Activated gamma-delta T cell (primary cell): Measurements from ENCODE around the gene DCC.

ENCODE experiments used
- DNase-seq: peaks from one replicate; lab custom pipeline; 2025; lab: John Stamatoyannopoulos, UW

DCC gene

DNA sequence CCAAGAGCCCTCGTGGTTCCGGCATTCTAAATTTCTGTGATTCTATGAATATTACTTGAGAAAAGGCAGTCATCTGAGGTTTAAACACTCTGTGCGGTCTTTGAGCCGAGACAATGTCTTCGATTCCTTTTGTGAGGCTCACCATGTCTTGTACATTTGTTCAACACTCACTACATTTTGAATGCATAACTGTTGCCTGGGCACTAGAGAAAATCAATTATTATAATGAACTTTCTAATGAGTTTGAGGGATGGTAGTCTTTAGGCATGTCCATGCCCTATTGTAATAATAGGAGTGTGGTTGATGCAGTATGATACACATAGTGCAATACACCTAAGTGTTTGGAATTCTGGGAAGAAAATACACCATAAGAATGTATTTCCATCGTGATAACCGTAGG is 1181.1 kb downstream of the DCC start:
- DNase-seq: no peak

DNA sequence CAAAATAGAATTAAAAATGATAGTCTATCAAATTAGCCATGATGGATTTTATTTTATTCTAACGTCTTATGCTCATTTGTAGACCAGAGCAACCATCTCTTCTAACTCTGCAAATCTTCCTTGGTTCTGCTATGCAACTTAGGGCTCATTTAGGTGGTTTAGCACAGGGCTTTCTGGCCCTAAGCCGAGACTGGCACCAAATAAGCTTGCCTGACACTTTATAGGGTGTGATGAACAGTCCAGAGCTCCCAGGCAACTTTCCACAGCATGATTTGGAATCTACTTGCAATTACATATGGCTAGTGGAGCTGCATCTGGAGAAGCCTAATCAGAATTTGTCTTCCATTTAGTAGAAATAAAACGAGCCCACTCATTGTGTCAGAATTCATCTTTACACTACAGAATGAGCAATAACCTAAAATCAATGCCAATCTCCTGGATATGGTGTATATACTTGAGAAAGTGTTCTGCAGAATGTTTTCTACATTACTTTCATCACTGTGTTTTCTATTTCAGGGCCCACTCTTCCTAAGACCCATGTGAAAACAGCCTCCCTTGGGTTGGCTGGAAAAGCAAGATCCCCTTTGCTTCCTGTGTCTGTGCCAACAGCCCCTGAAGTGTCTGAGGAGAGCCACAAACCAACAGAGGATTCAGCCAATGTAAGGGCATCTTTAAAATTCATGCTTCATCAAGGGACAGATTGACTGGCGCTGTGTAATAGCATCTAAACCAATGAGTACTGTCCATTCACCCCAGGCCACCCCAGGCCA is 1186.3 kb downstream of the DCC start:
- DNase-seq: no peak

DNA sequence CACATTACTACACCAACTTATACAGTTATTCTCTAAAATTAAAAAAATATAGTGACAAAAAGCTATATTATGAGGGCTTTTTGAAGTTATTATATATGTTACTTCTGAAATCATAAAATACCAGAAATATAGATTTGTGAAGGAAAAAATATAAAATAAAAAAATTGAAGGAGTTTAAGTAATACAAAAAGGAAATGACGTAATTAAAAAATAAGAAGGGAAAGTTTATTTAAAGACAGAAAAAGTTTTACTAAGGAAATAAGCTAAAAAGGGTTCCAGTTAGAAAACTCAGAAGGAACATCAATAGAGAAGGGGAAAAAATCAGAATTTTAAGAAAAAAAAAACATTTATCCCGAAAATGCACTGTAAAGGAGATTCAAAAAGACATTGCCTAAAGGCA is 1187.4 kb downstream of the DCC start:
- no peak for DNase-seq

DNA sequence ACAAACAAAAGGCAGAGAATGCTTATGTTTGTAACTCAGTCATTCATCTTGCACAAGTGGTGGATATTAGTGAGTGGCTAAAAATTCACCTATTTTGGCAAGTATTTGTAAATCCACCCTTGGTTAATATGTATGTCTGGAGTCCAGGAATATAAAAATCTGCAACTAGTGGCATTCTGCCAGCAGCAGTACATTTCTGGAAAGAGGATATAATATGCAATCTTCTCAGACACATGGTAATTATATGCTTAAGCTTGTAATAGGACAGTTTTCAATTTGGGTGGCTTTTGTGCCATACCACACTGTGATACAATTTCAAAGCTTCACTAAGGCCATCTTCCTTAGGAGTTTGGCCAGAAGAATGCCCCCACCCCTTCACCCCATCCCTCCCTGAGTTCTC is 1191.2 kb downstream of the DCC start:
- DNase-seq: no peak

DNA sequence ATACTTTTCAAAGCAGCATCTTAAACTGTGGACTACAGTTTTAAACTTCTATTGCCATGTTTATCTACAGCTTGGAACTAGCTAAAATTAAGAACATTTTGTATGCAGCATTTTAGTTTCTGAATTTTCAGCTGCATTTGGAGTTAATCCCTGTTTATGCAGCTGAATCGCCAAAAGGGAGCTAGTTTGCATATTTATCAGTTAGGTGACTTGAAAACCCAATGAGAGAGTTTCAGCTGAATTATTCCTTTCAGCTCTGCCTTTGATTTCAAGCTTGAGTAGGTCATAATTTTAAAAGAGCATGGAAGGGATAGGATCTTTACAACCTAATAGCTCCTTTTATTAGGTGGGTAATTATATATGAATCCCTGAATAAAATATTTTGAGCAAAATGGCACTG is 1191.9 kb downstream of the DCC start:
- no peak for DNase-seq

DNA sequence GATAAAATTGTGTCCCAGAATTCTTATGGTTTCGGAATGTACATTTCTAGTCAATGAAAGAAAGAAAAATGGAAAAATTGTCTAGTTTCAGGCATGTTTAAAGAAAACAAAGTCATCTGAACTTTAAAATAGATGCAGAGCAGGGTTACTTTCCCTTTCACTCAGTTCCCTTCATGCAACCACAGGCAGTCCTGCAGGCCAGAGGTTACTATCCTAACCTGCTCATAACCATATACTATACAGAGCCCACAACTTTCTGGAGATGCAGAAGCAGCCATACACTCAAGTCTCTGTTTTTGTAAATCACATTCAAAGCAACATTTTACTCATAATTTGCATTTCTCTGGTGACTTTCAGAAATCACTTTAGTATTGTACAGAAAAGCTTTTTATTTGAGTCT is 1194.2 kb downstream of the DCC start:
- no peak for DNase-seq

DNA sequence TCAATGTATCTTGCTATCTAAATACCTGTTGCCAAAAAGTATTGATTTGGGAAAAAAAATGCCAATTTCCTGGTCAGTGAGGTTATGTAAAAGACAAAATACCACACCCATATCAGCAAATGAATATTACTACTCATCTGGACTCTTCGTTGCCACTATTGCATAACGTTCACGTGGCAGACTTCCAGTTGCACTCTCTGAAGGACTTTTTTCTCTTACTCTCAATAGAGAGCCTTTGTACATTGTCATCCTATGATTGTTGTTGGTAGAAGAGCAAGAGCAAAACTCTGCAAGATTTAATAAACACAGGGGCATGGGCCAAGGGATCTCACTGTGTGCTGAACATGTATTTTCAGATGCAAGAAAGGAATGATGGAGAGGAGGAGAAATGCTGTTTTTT is 1194.7 kb downstream of the DCC start:
- DNase-seq: no peak

DNA sequence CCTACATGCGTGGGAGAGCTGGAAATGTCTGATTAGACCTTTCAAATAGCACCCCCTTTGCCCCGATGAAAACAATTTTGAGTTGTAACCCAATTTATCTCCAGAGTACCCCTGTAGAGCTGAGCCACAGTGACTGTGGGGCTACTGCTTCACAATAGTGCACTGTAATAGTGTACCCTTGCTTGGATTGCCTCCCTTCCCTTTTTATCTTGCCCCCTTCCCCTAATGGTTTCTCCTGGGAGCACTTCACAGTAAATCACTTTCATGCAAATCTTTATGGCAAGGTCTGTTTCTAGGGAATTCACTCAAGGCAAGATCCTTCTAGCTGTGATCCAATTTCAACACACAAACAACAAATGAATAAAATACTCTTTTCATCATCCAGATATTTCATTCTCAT is 1196.9 kb downstream of the DCC start:
- no peak for DNase-seq

DNA sequence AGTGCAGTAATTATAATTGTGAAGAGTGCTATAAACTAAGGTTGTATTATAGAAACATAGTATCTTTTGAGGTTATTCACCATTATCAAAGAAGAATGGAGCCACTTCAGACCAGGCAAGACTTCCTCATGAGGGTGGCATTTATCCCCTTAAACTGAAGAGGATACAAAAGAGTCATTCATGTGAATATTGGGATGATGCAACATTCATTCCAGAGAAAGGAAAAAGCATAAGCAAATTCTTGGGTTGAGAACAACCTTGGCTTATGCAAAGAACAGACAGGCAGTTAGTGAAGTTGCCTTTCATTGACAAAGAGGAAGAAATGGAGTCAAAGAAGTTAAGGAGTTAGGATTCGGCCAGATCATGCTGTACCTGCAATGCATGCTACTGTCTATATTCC is 1201.9 kb downstream of the DCC start:
- no peak for DNase-seq

DNA sequence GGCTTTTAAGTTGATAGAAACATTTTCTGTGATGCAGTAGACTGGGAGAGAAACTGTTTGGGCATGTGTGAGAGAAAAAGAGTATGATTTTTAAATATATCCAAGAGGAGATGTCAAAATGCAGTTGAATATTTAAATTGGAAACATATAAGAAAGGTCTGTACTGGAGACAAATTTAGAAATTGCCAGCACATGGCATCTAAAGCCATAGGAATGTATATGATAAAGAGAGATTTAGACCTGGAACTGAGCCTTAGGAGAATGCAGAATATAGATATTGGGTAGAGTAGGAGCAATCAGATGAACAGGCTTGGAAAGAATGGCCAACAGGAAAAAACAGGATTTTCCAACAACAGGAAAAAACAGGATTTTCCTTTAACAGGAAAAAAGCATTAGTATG is 1203.7 kb downstream of the DCC start:
- no peak for DNase-seq

DNA sequence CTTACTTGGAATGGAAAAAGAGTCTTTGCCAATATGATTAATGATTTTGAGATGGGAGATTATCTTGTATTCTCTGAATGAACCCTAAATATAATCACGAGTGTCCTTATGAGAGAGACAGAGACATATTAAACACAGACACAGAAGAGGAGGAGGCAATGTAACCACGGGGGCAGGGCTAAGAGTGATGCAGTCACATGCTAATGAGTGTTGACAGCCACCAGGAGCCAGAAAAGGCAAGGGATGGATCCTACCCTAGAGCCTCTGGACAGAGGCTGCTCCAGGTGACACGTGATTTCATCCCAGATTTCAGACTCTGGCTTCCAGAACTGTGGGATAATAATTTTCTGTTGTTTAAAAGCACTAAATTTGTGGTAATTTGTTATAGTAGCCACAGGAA is 1204.9 kb downstream of the DCC start:
- DNase-seq: no peak

DNA sequence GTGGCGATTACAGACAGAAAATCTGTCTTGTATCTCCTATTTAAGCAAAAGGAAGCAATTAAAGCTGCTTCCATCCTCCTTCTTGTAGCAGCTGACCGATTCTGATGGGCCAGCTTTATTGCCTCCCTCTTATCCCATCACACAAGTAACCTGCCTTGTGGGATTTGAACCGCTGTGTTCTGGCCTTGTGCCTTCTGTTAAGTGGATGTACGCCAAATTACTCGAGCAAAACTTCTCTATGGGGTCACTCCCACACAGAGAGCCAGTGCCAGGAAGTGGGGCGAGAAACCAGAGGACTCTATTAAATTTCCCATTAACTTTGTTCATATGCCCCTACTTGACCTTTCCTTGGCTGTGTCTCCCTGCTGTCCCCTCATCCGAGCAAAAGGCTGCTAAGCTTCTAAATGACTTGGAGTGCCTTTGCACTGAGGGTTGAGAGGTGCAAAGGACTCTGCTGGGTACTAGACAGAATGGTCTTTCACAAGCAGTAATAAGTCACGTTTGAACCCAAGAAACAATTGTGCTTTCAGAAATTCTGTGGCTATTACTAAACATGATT is 1212.0 kb downstream of the DCC start:
- DNase-seq: no peak

DNA sequence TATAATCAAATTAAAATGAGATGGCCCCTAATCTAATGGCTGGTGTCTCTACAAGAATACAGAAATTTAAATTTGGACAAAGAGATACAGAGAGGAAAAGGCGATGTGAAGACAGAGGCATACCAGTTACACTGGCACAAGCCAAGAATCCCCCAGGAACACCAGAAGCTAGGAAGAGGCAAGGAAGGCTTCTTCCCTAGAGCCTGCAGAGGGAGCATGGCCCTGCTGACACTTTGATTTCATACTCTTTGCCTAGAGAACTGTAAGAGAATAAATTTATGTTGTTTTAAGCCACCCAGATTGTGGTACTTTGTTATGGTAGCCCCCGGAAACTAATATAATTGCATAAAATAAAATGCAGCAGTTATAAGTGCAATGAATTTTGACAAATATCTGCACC is 1213.0 kb downstream of the DCC start:
- no peak for DNase-seq

DNA sequence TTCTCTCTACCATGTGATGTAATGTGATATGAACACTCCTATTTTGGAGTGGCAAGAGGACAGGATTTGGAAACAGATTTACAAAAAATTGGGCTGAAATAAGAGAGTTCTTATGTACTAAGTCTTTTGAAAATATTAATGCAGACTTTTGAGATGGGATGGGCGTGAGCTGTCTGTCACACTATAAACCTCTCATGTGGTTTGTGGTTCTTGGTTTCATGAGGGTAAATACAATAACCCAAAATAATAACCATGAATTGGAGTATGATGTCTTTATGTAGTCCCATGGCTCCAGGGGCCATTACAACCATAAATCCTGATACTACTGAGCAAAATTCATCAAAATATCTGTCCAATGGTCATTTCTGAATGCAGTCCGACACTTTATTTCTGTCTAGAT is 1216.5 kb downstream of the DCC start:
- no peak for DNase-seq

DNA sequence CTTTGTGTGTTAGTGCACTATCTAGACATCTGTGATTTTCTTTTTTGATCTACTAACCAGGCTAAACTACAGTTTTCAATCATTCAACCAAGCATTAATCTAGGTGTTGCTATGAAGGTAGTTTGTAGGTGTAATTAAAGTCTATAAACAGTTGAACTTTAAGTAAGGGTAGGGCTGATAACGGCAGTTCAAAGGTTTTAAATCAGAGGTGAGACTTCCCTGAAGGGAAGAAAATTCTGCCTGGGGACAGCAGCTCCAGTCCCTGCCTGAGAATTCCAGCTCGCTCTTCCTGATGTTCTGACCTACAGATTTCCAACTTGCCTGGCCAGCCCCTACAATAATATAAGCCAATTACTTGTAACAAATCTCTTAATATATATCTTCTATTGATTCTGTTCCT is 1220.5 kb downstream of the DCC start:
- no peak for DNase-seq

DNA sequence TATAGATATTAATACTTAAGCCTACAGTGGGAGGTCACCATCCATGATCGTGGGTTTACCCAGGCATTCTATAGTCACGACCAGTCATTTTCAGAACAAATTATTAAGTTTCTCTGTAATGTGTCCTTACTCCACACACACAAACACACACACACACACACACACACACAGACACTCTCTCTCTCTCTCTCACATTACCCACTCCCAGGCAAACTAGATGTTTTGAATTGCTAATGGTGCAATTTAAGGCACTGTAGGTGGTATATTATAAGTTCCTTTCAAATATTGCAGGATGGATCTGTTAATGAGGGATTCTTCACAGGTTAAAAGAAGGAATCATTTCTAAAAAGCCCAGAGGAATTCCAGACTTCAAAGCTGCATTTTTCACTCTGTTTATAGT is 1226.6 kb downstream of the DCC start:
- DNase-seq: no peak

DNA sequence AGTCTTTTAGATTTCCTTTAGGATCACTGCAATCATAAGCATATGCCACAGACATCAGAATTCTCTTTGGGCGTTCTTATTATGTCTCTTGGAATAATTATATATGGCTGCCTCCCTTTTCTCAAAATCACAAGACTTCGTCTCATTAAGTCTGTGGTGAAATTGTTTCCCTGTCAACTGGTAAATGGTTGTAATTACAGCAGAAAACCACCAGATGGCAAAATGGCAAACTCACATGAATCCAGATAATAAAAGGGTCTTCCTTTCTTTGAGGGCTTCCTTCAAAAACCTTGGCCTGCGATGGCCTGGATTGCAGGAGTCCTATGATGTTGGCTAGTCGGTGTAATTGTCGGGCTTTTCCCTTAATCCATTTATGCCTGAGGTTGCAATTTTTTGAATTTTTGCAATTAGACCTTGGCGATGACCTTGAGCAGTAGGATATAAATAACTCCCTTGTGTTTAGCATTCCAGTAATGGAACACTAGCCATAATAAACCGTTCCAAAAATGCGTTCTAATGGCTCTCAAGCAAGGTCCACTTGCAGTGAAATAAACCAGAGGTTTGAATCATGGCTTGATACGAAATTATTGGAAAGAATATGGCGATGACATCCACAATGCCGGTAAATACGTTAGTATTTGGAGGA is 1228.1 kb downstream of the DCC start:
- DNase-seq: no peak
